Mammary epithelial cell (primary cell): Measurements from ENCODE around the gene IGHMBP2.

Source experiments
- CTCF ChIP-seq, 2 donors: IDR thresholded peaks in 1 of 2; conservative IDR thresholded peaks in 1 of 2; 2 replicates each; pipeline ENCODE4 v1.5.1; 2011 to 2012; ENCODE audit warnings: inconsistent platforms in 2 of 2, low read length in 2 of 2, mild to moderate bottlenecking in 2 of 2, control low read depth in 1 of 2, low read depth in 1 of 2; ENCODE audit not compliant: insufficient read depth in 1 of 2; ENCODE audit errors: extremely low read depth in 1 of 2
- EZH2 ChIP-seq: IDR thresholded peaks from 2 replicates; pipeline ENCODE4 v1.6.1; 2012; ENCODE audit warnings: low read length, inconsistent platforms, borderline replicate concordance

- no peak for TF ChIP-seq CTCF (conservative IDR thresholded peaks at IDR 0.05 in 1 of 2, IDR thresholded peaks at IDR 0.05 in 1 of 2; ENCODE audit: extremely low read depth in 1 of 2, insufficient read depth in 1 of 2, low read depth in 1 of 2, low read length in 2 of 2)
- no peak for TF ChIP-seq EZH2
Observed at GRCh38 chr11:68936358-68936636, 32.6 kb downstream of the IGHMBP2 start.
